Activated naive CD8-positive, alpha-beta T cell treated with anti-CD3 and anti-CD28 coated beads, Interleukin-2, amount 50 U/mL, for 24 hours (primary cell): ENCODE results near the gene TSPAN3.

Experiments
- ATAC-seq: fragments of 150-1000 bp; cut with Tn5 transposase; one replicate; pipeline ENCODE4 v1.10.0; 2021
- DNase-seq: peaks from one replicate; pipeline ENCODE4 v3.0.0; 2021
- H3K27ac Mint-ChIP-seq: one replicate; pipeline ENCODE4 v1.8.0; 2021; ENCODE audit warnings: mild to moderate bottlenecking, mixed read lengths
- H3K27me3 Mint-ChIP-seq: one replicate; pipeline ENCODE4 v1.8.0; 2021; ENCODE audit warnings: mixed read lengths
- H3K36me3 Mint-ChIP-seq: one replicate; pipeline ENCODE4 v1.8.0; 2021; ENCODE audit warnings: low read depth, mixed read lengths
- H3K4me1 Mint-ChIP-seq: one replicate; pipeline ENCODE4 v1.8.0; 2021; ENCODE audit warnings: mixed read lengths
- H3K4me3 Mint-ChIP-seq: one replicate; pipeline ENCODE4 v1.8.0; 2021; ENCODE audit warnings: mild to moderate bottlenecking, moderate library complexity, mixed read lengths
- H3K9me3 Mint-ChIP-seq: one replicate; pipeline ENCODE4 v1.8.0; 2021; ENCODE audit warnings: mixed read lengths

The TSPAN3 gene

DNA sequence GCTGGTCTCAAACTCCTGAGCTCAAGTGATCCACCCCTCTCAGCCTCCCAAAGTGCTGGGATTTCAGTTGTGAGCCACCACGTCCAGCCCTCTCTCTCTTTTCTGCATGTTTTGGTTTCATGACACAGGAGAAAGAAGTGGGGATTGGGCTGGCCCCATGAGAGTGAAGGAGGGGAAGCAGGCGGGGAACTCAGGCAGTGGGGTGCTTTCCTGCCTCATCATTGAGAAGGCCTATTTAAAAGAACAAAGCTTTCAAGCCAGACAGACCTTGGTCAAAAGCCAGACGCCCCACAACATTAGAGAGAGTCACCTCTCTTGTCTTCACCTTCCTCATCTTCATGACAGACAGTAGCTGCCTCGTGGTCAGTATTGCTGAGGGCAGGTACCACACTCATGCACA lies 60.1 kb downstream of the TSPAN3 start:
- H3K4me3 Mint-ChIP-seq, result no peak overlapping the region
- peaks cover 2% of the 10 kb centered on the region for H3K27me3 Mint-ChIP-seq
- H3K36me3 Mint-ChIP-seq, result peaks cover 43% of the 10 kb centered on the region

DNA sequence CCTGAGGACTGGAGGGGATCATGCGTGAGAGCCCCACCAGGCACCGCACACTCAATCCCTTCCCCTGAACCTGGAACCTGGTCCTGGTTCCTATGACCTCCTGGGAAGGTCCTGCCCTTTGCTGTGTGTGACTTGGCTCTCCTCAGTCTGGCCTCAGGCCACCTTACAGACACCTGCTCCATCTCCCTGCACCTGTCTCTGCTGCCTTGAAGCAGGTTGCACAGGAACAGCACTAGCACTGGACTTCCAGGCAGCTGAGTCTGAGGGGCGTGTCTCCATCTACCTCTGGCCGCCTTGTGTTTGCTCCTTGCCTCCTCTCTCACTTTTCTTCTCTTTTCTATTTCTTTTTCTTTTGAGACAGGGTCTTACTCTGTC lies 60.6 kb downstream of the TSPAN3 start:
- Mint-ChIP-seq H3K4me3 (no peak overlapping the region), H3K9me3 (no peaks in the 10 kb centered on the region), H3K36me3 (peaks cover 46% of the 10 kb centered on the region), H3K4me1 (peaks cover 88% of the 10 kb centered on the region), H3K27me3 (peaks cover 2% of the 10 kb centered on the region), H3K27ac (peak overlapping the region; percentile 28)
- no peak for ATAC-seq
- DNase-seq, result no peak

More for the DNA sequence above, 60.1 kb downstream of the TSPAN3 start:
- Mint-ChIP-seq H3K9me3 (no peaks in the 10 kb centered on the region), H3K4me1 (peaks cover 88% of the 10 kb centered on the region), H3K27ac (peak overlapping the region; percentile 28)
- ATAC-seq (no peak), DNase-seq (no peak)

- H3K4me3 Mint-ChIP-seq, result no peak overlapping the region
- no peaks in the 10 kb centered on the region for H3K9me3 Mint-ChIP-seq
- peaks cover 88% of the 10 kb centered on the region for H3K4me1 Mint-ChIP-seq
- peaks cover 46% of the 10 kb centered on the region for H3K36me3 Mint-ChIP-seq
- DNase-seq, result no peak
- peaks cover 2% of the 10 kb centered on the region for H3K27me3 Mint-ChIP-seq
- peak overlapping the region; percentile 28 for H3K27ac Mint-ChIP-seq
- ATAC-seq, result no peak
Observed at GRCh38 chr15:77009646-77010311, 61.1 kb downstream of the TSPAN3 start.

- DNase-seq (no peak), ATAC-seq (no peak)
- Mint-ChIP-seq H3K27ac (no peak overlapping the region), H3K36me3 (peaks cover 52% of the 10 kb centered on the region), H3K4me3 (no peak overlapping the region), H3K4me1 (peaks cover 88% of the 10 kb centered on the region), H3K27me3 (peaks cover 2% of the 10 kb centered on the region), H3K9me3 (peaks cover 6% of the 10 kb centered on the region)
Observed at GRCh38 chr15:77009176-77009575, 61.7 kb downstream of the TSPAN3 start.

- DNase-seq (no peak), ATAC-seq (no peak)
- peak overlapping the region; percentile 67 for H3K4me3 Mint-ChIP-seq
- H3K9me3 Mint-ChIP-seq, result peaks cover 9% of the 10 kb centered on the region
- H3K4me1 Mint-ChIP-seq, result peaks cover 86% of the 10 kb centered on the region
- H3K27ac Mint-ChIP-seq, result peak overlapping the region; percentile 98
- H3K27me3 Mint-ChIP-seq, result no peaks in the 10 kb centered on the region
- peaks cover 50% of the 10 kb centered on the region for H3K36me3 Mint-ChIP-seq
Observed at GRCh38 chr15:77004189-77004588, 66.7 kb downstream of the TSPAN3 start.

DNA sequence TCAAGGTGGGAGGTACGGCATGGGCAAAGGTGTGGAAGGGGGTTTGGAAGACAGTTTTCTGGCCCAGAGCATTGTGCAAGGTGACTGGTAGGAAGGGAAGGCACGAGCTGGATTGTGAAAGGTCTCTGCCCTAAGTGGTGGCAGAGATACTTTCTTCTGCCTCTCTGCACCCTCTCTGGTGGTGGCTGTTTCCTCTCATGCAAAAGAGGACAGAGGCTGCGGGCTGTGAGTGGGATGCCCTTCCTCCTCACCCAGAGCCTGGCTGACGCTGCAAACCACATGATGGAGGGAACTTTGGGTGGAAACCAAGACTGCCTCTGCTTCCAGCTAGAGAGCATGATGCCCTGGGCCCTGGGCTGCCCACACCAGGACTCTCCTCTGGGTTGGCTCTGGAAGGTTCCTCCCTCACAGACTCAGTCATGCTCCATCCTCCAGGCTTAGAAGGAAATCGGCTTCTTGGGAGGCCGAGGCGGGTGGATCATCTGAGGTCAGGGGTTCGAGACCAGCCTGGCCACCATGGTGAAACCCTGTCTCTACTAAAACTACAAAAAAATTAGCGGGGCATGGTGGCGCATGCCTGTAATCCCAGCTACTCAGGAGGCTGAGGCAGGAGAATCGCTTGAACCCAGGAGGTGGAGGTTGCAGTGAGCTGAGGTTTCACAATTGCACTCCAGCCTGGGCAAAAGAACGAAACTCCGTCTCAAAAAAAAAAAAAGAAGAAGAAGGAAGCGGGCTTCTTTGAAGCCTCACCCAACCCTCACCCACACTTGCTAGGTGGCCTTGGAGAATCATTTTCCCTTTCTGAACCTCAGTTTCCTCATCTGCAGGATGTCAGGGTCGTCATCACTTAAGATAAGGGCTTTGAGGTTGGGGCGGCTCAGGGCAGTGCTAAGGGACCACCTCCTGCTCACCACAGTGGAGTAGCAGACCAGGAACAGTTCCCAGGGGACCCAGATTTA lies 67.7 kb downstream of the TSPAN3 start:
- DNase-seq (peak; percentile 81), ATAC-seq (peak; percentile 91)
- Mint-ChIP-seq H3K4me1 (peaks cover 91% of the 10 kb centered on the region), H3K27ac (peak overlapping the region; percentile 98), H3K4me3 (peak overlapping the region; percentile 78), H3K9me3 (peaks cover 9% of the 10 kb centered on the region), H3K36me3 (peaks cover 58% of the 10 kb centered on the region), H3K27me3 (no peaks in the 10 kb centered on the region)

DNA sequence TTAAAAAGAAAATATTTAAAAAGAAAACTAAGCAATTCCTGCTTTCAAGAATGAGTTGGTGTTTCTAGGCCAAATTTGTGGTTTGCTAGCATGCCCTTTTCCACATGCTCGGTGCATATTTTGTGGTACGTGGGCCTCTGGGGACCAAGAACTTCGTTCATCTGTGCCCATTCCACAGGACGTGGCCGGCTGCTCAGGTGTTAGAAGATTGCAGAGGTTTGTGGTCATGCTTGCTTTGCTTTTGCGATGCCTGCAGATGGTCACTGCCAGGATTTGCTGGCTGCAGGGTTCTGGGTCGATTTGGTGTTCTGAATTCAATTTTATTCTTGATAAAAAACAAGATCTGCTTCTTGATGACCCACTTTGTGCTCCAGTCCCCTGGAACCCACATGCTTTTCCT lies 68.5 kb downstream of the TSPAN3 start:
- Mint-ChIP-seq H3K4me3 (peak overlapping the region; percentile 78), H3K27ac (peak overlapping the region; percentile 98), H3K36me3 (peaks cover 61% of the 10 kb centered on the region), H3K9me3 (peaks cover 9% of the 10 kb centered on the region), H3K27me3 (no peaks in the 10 kb centered on the region), H3K4me1 (peaks cover 96% of the 10 kb centered on the region)
- DNase-seq (peak; percentile 48), ATAC-seq (no peak)

GRCh38 chr15:77001966-77002365 lies 68.9 kb downstream of the TSPAN3 start:
- H3K27ac Mint-ChIP-seq, result peak overlapping the region; percentile 98
- H3K9me3 Mint-ChIP-seq, result peaks cover 9% of the 10 kb centered on the region
- H3K4me3 Mint-ChIP-seq, result peak overlapping the region; percentile 42
- H3K4me1 Mint-ChIP-seq, result peaks cover 97% of the 10 kb centered on the region
- no peak for DNase-seq
- no peak for ATAC-seq
- peaks cover 59% of the 10 kb centered on the region for H3K36me3 Mint-ChIP-seq
- no peaks in the 10 kb centered on the region for H3K27me3 Mint-ChIP-seq

- Mint-ChIP-seq H3K27ac (peak overlapping the region; percentile 72), H3K4me3 (no peak overlapping the region), H3K27me3 (no peaks in the 10 kb centered on the region), H3K9me3 (peaks cover 9% of the 10 kb centered on the region), H3K36me3 (peaks cover 53% of the 10 kb centered on the region), H3K4me1 (peaks cover 93% of the 10 kb centered on the region)
- ATAC-seq (no peak), DNase-seq (no peak)
Observed at GRCh38 chr15:77001351-77001750, 69.6 kb downstream of the TSPAN3 start.

GRCh38 chr15:76999996-77000395 lies 70.9 kb downstream of the TSPAN3 start:
- DNase-seq, result peak; percentile 30
- Mint-ChIP-seq H3K36me3 (peaks cover 43% of the 10 kb centered on the region), H3K4me3 (no peak overlapping the region), H3K4me1 (peaks cover 82% of the 10 kb centered on the region), H3K27me3 (no peaks in the 10 kb centered on the region), H3K9me3 (peaks cover 9% of the 10 kb centered on the region), H3K27ac (no peak overlapping the region)
- ATAC-seq, result no peak

GRCh38 chr15:76998663-76999285 lies 72.1 kb downstream of the TSPAN3 start:
- Mint-ChIP-seq H3K27me3 (no peaks in the 10 kb centered on the region), H3K9me3 (no peaks in the 10 kb centered on the region), H3K4me1 (peaks cover 80% of the 10 kb centered on the region), H3K4me3 (peak overlapping the region; percentile 90), H3K36me3 (peaks cover 31% of the 10 kb centered on the region), H3K27ac (peak overlapping the region; percentile 61)
- no peak for DNase-seq
- ATAC-seq, result no peak

GRCh38 chr15:76996526-76997401 lies 74.1 kb downstream of the TSPAN3 start:
- H3K36me3 Mint-ChIP-seq, result peaks cover 22% of the 10 kb centered on the region
- peak; percentile 76 for DNase-seq
- peak; percentile 44 for ATAC-seq

GRCh38 chr15:76996076-76996525 lies 74.8 kb downstream of the TSPAN3 start:
- ATAC-seq (no peak), DNase-seq (no peak)
- peak overlapping the region; percentile 90 for H3K4me3 Mint-ChIP-seq
- peaks cover 21% of the 10 kb centered on the region for H3K36me3 Mint-ChIP-seq
- H3K4me1 Mint-ChIP-seq, result peaks cover 72% of the 10 kb centered on the region
- H3K27ac Mint-ChIP-seq, result peak overlapping the region; percentile 93
- H3K27me3 Mint-ChIP-seq, result no peaks in the 10 kb centered on the region
- no peaks in the 10 kb centered on the region for H3K9me3 Mint-ChIP-seq

More at GRCh38 chr15:76996526-76997401, 74.1 kb downstream of the TSPAN3 start:
- Mint-ChIP-seq H3K27me3 (no peaks in the 10 kb centered on the region), H3K4me3 (peak overlapping the region; percentile 90), H3K27ac (peak overlapping the region; percentile 93), H3K4me1 (peaks cover 75% of the 10 kb centered on the region), H3K9me3 (no peaks in the 10 kb centered on the region)
